CD4-positive, alpha-beta T cell (primary cell): Measurements from ENCODE around the gene SCRT2. TPM values are rescaled to one million over a fixed set of nuclear protein-coding genes. Genes with fewer than 3 reads are reported as not detected.

ENCODE experiments used
- ATAC-seq: fragments of 200-7000 bp; cut with Tn5 transposase; one replicate; pipeline ENCODE4 v1.10.0; 2022; ENCODE audit warnings: mild to moderate bottlenecking; ENCODE audit not compliant: poor library complexity
- CTCF ChIA-PET: fragments of 350-600 bp; sonication (Branson Sonifier 250); formaldehyde crosslinking; loops from one replicate; lab custom pipeline; 2021; ENCODE audit warnings: antibody characterized with exemption, inconsistent platforms; lab: Charles Lee
- POLR2A ChIA-PET: fragments of 350-600 bp; sonication (Branson Sonifier 250); formaldehyde crosslinking; loops from one replicate; lab custom pipeline; 2021; ENCODE audit warnings: antibody characterized with exemption, inconsistent platforms; lab: Charles Lee
- DNase-seq, 14 experiments: peaks; one replicate each; pipeline ENCODE4 v3.0.0-alpha.2; 2013 to 2020; ENCODE audit warnings: mixed read lengths in 2 of 14
- H3K27ac ChIP-seq, 2 donors: one replicate each; pipeline versions ENCODE4 v1.5.1 to v1.7.0; 2013; ENCODE audit warnings: low read length in 2 of 2, low read depth in 1 of 2, mild to moderate bottlenecking in 1 of 2
- H3K27me3 ChIP-seq, 2 experiments: 1 replicate in 1 of 2; 2 replicates in 1 of 2; pipeline versions ENCODE4 v1.6.1 to v1.7.0; 2013; ENCODE audit warnings: low read length in 2 of 2, control low read depth in 1 of 2, mild to moderate bottlenecking in 1 of 2, moderate library complexity in 1 of 2; ENCODE audit not compliant: insufficient read depth in 2 of 2, control insufficient read depth in 1 of 2
- H3K36me3 ChIP-seq: one replicate; pipeline ENCODE4 v1.6.1; 2013; ENCODE audit warnings: low read length, control low read depth; ENCODE audit not compliant: insufficient read depth
- H3K4me1 ChIP-seq: one replicate; pipeline ENCODE4 v1.6.1; 2013; ENCODE audit warnings: low read length, control low read depth; ENCODE audit not compliant: insufficient read depth
- H3K4me3 ChIP-seq: one replicate; pipeline ENCODE4 v1.5.1; 2013; ENCODE audit warnings: mild to moderate bottlenecking, low read length, moderate library complexity
- H3K9me3 ChIP-seq, 2 experiments: 1 replicate in 1 of 2; 2 replicates in 1 of 2; pipeline versions ENCODE4 v1.6.1 to v1.7.0; 2013; ENCODE audit warnings: low read length in 2 of 2, mild to moderate bottlenecking in 2 of 2, control low read depth in 1 of 2, moderate library complexity in 1 of 2; ENCODE audit not compliant: control insufficient read depth in 1 of 2, insufficient read depth in 1 of 2
- H3K27ac Mint-ChIP-seq: one replicate; pipeline ENCODE4 v1.8.0; 2020; ENCODE audit warnings: mixed read lengths
- H3K27me3 Mint-ChIP-seq: one replicate; pipeline ENCODE4 v1.8.0; 2021; ENCODE audit warnings: mixed read lengths
- H3K36me3 Mint-ChIP-seq: one replicate; pipeline ENCODE4 v1.8.0; 2021; ENCODE audit warnings: low read depth, mixed read lengths
- H3K4me1 Mint-ChIP-seq: one replicate; pipeline ENCODE4 v1.8.0; 2021; ENCODE audit warnings: low read depth, mixed read lengths
- H3K4me3 Mint-ChIP-seq: one replicate; pipeline ENCODE4 v1.8.0; 2020; ENCODE audit warnings: mild to moderate bottlenecking, mixed read lengths
- H3K9me3 Mint-ChIP-seq: one replicate; pipeline ENCODE4 v1.8.0; 2020; ENCODE audit warnings: mixed read lengths
- CTCF ChIP-seq: fragments of 200-600 bp; IDR thresholded peaks from one replicate; pipeline ENCODE4 v1.8.0; 2022; ENCODE audit warnings: antibody characterized with exemption, mild to moderate bottlenecking
- intact Hi-C, 2 experiments: fragments of 100-400 bp; cut with DNase I in 1 of 2; cut with micrococcal nuclease in 1 of 2; formaldehyde crosslinking; loops; one replicate each; pipeline versions ENCODE4 v1.15.1 to v1.9.0; 2023 to 2025; cut with DNase I, micrococcal nuclease
- total RNA-seq, 174 experiments: library from RNA in 2 of 174; stranded (reverse) in 2 of 174; gene quantifications; one replicate each; pipeline ENCODE4 v1.2.3 and lab custom pipeline; 2021 to 2026

The SCRT2 gene
- total RNA-seq, 2 experiments from 2014 or later = not detected

- ChIA-PET CTCF (no interaction called here), POLR2A (no interaction called here)
- Histone ChIP-seq H3K27ac (no peak overlapping the region), H3K9me3 (peaks cover 0 to 3% of the 10 kb centered on the region in 2 experiments), H3K27me3 (peaks cover 8 to 12% of the 10 kb centered on the region in 2 experiments), H3K36me3 (no peaks in the 10 kb centered on the region), H3K4me1 (no peaks in the 10 kb centered on the region), H3K4me3 (no peak overlapping the region)
- Mint-ChIP-seq H3K4me3 (no peak overlapping the region), H3K4me1 (no peaks in the 10 kb centered on the region), H3K27me3 (peaks cover 53% of the 10 kb centered on the region), H3K36me3 (no peaks in the 10 kb centered on the region), H3K27ac (no peak overlapping the region), H3K9me3 (no peaks in the 10 kb centered on the region)
- intact Hi-C loops = no loop called here
- ATAC-seq (no peak), DNase-seq (no peak)
- no peak for TF ChIP-seq CTCF
Measured at GRCh38 chr20:719068-719467, 43.5 kb upstream of the SCRT2 start.

- DNase-seq (no peak), ATAC-seq (no peak)
- peaks cover 48% of the 10 kb centered on the region for H3K27me3 Mint-ChIP-seq
Measured at GRCh38 chr20:717832-718231, 42.2 kb upstream of the SCRT2 start.

GRCh38 chr20:717271-717670 lies 41.7 kb upstream of the SCRT2 start:
- POLR2A ChIA-PET = no interaction called here
- no peak for TF ChIP-seq CTCF
- ATAC-seq (no peak), DNase-seq (no peak)
- H3K9me3 ChIP-seq = peaks cover 5 to 6% of the 10 kb centered on the region in 2 experiments
- H3K4me3 ChIP-seq = no peak overlapping the region
- intact Hi-C loops = no loop called here
- H3K27me3 Mint-ChIP-seq = peaks cover 51% of the 10 kb centered on the region
- H3K27me3 ChIP-seq = peaks cover 2 to 12% of the 10 kb centered on the region in 2 experiments
- H3K4me1 ChIP-seq = no peaks in the 10 kb centered on the region
- no peak overlapping the region for H3K27ac ChIP-seq
- CTCF ChIA-PET = no interaction called here
- no peaks in the 10 kb centered on the region for H3K4me1 Mint-ChIP-seq
- no peaks in the 10 kb centered on the region for H3K36me3 ChIP-seq
- no peaks in the 10 kb centered on the region for H3K36me3 Mint-ChIP-seq
- no peak overlapping the region for H3K27ac Mint-ChIP-seq
- no peaks in the 10 kb centered on the region for H3K9me3 Mint-ChIP-seq
- no peak overlapping the region for H3K4me3 Mint-ChIP-seq

More at GRCh38 chr20:717832-718231, 42.2 kb upstream of the SCRT2 start:
- ChIA-PET POLR2A (no interaction called here), CTCF (no interaction called here)
- TF ChIP-seq CTCF = no peak
- intact Hi-C loops = no loop called here
- no peak overlapping the region for H3K27ac ChIP-seq
- H3K36me3 Mint-ChIP-seq = no peaks in the 10 kb centered on the region
- no peaks in the 10 kb centered on the region for H3K36me3 ChIP-seq
- no peak overlapping the region for H3K4me3 Mint-ChIP-seq
- peaks cover 2 to 12% of the 10 kb centered on the region in 2 experiments for H3K27me3 ChIP-seq
- H3K4me3 ChIP-seq = no peak overlapping the region
- no peaks in the 10 kb centered on the region for H3K9me3 Mint-ChIP-seq
- H3K4me1 Mint-ChIP-seq = no peaks in the 10 kb centered on the region
- H3K4me1 ChIP-seq = no peaks in the 10 kb centered on the region
- peaks cover 3 to 5% of the 10 kb centered on the region in 2 experiments for H3K9me3 ChIP-seq
- H3K27ac Mint-ChIP-seq = no peak overlapping the region
